Panc1 (cell line): Measurements from ENCODE around the gene KCNMA1. TPM values are rescaled to one million over a fixed set of nuclear protein-coding genes. Genes with fewer than 3 reads are reported as not detected.

Experiments
- ATAC-seq: fragments of 200-7000 bp; cut with Tn5 transposase; 2 replicates; pipeline ENCODE4 v1.9.1; 2020; ENCODE audit warnings: mild to moderate bottlenecking, moderate library complexity
- BruUV-seq: library from RNA; stranded (reverse); fragments of 400-500 nt; replicated peaks from 2 replicates; lab custom pipeline; 2021; lab: Mats Ljungman, UMichigan
- CTCF ChIA-PET: fragments of 300-600 bp; sonication (Branson Sonifier 250); formaldehyde crosslinking; loops from one replicate; lab custom pipeline; 2022; ENCODE audit warnings: antibody characterized with exemption; lab: Charles Lee
- POLR2A ChIA-PET: fragments of 300-600 bp; sonication (Branson Sonifier 250); formaldehyde crosslinking; loops from one replicate; lab custom pipeline; 2022; ENCODE audit warnings: antibody characterized with exemption; lab: Charles Lee
- DNase-seq: peaks from one replicate; pipeline ENCODE4 v3.0.0-alpha.2; 2010; ENCODE audit warnings: low read depth, low spot score
- H3K27ac ChIP-seq: 2 replicates; pipeline ENCODE4 v1.5.1; 2011; ENCODE audit warnings: mild to moderate bottlenecking, low read length, inconsistent platforms
- H3K27me3 ChIP-seq: fragments of 200-500 bp; sonication (Bioruptor generic); 2 replicates; pipeline ENCODE4 v1.6.0; 2014; ENCODE audit warnings: low read length, inconsistent platforms; ENCODE audit not compliant: control insufficient read depth, insufficient read depth
- H3K36me3 ChIP-seq: fragments of 200-500 bp; sonication (Bioruptor generic); 2 replicates; pipeline ENCODE4 v1.5.1; 2014; ENCODE audit warnings: inconsistent platforms, mild to moderate bottlenecking, low read length, moderate library complexity; ENCODE audit not compliant: control insufficient read depth, insufficient read depth
- H3K4me1 ChIP-seq: 2 replicates; pipeline ENCODE4 v1.5.1; 2011; ENCODE audit warnings: inconsistent platforms, mild to moderate bottlenecking, low read length, moderate library complexity; ENCODE audit not compliant: control insufficient read depth, insufficient read depth
- H3K4me3 ChIP-seq, 2 experiments: 2 replicates each; pipeline ENCODE4 v1.5.1; 2011 to 2012; ENCODE audit warnings: low read depth in 2 of 2, low read length in 2 of 2, mild to moderate bottlenecking in 2 of 2, inconsistent platforms in 1 of 2, moderate library complexity in 1 of 2
- H3K9me3 ChIP-seq: fragments of 200-500 bp; sonication (Bioruptor generic); 2 replicates; pipeline ENCODE4 v1.5.1; 2014; ENCODE audit warnings: low read depth, mild to moderate bottlenecking, inconsistent platforms, low read length, moderate library complexity; ENCODE audit not compliant: control insufficient read depth, insufficient read depth
- CTCF ChIP-seq: fragments of 450-650 bp; IDR thresholded peaks from 2 replicates; pipeline ENCODE4 v1.5.1; 2017; ENCODE audit warnings: mild to moderate bottlenecking
- POLR2AphosphoS5 ChIP-seq: IDR thresholded peaks from 2 replicates; pipeline ENCODE4 v1.6.1; 2012; ENCODE audit warnings: mild to moderate bottlenecking, low read depth, low read length, moderate library complexity
- REST ChIP-seq, 2 experiments: IDR thresholded peaks; 2 replicates each; pipeline ENCODE4 v1.6.1; 2011 to 2012; ENCODE audit warnings: low read depth in 2 of 2, control low read depth in 1 of 2, low read length in 1 of 2, mild to moderate bottlenecking in 1 of 2, moderate library complexity in 1 of 2; ENCODE audit not compliant: insufficient read depth in 1 of 2
- SIN3A ChIP-seq: IDR thresholded peaks from 2 replicates; pipeline ENCODE4 v1.6.1; 2012; ENCODE audit warnings: low read depth, mild to moderate bottlenecking, low read length, moderate library complexity, borderline replicate concordance; ENCODE audit not compliant: insufficient read depth
- TCF7L2 ChIP-seq: IDR thresholded peaks from 2 replicates; pipeline ENCODE4 v1.6.1; 2011; ENCODE audit warnings: mild to moderate bottlenecking, low read depth, low read length, inconsistent platforms
- in situ Hi-C: cut with HindIII; loops from 2 replicates; pipeline ENCODE4 v1.10.0; 2016; ENCODE audit warnings: low sequenced_read_pairs, low pct_unique_long_range_greater_than_20kb
- intact Hi-C: fragments of 100-400 bp; cut with micrococcal nuclease; formaldehyde crosslinking; loops from one replicate; pipeline ENCODE4 v1.10.0; 2022; ENCODE audit not compliant: unreplicated experiment
- total RNA-seq: library from RNA; stranded (reverse); gene quantifications from one replicate; pipeline ENCODE4 v1.2.1, GENCODE V29; 2021; ENCODE audit not compliant: unreplicated experiment

The KCNMA1 gene
- total RNA-seq, 1 experiment from 2014 or later = 91.9 TPM

- Histone ChIP-seq H3K36me3 (no peaks in the 10 kb centered on the region), H3K4me1 (peaks cover 32% of the 10 kb centered on the region), H3K27ac (no peak overlapping the region), H3K4me3 (no peak overlapping the region), H3K27me3 (no peaks in the 10 kb centered on the region), H3K9me3 (no peaks in the 10 kb centered on the region)
- POLR2A ChIA-PET = no interaction called here
- ATAC-seq = no peak
- CTCF ChIA-PET = no interaction called here
- no peak for DNase-seq
- no TSS peak for BruUV-seq
- intact Hi-C loops = no loop called here
- in situ Hi-C loops = no loop called here
- TF ChIP-seq REST (IDR thresholded peaks at IDR 0.05; ENCODE audit: insufficient read depth in 1 of 2, low read depth in 2 of 2, low read length in 1 of 2) (no peak), TCF7L2 (no peak), SIN3A (no peak), POLR2AphosphoS5 (no peak), CTCF (no peak)
Observed at GRCh38 chr10:77461636-77462296, 175.8 kb downstream of the KCNMA1 start.

GRCh38 chr10:77459905-77460304 lies 177.7 kb downstream of the KCNMA1 start:
- Histone ChIP-seq H3K4me1 (peaks cover 44% of the 10 kb centered on the region), H3K36me3 (no peaks in the 10 kb centered on the region; the same call in 1 of the 2 replicates), H3K4me3 (no peak overlapping the region), H3K9me3 (no peaks in the 10 kb centered on the region), H3K27me3 (no peaks in the 10 kb centered on the region), H3K27ac (no peak overlapping the region)
- BruUV-seq = no TSS peak
- intact Hi-C loops (no loop called here), in situ Hi-C loops (no loop called here)
- DNase-seq (no peak), ATAC-seq (no peak)
- ChIA-PET POLR2A (no interaction called here), CTCF (no interaction called here)
- TF ChIP-seq TCF7L2 (no peak), POLR2AphosphoS5 (no peak), SIN3A (no peak), REST (IDR thresholded peaks at IDR 0.05; ENCODE audit: insufficient read depth in 1 of 2, low read depth in 2 of 2, low read length in 1 of 2) (no peak), CTCF (no peak)
